Immature natural killer cell (primary cell): Measurements from ENCODE around the gene TXNDC5. TPM values are rescaled to one million over a fixed set of nuclear protein-coding genes. Genes with fewer than 3 reads are reported as not detected.

Source experiments
- DNase-seq, 3 donors: peaks; one replicate each; pipeline ENCODE4 v3.0.0; 2022; ENCODE audit warnings: mixed read lengths in 1 of 3
- H3K27ac Mint-ChIP-seq, 6 donors: one replicate each; pipeline ENCODE4 v1.8.0; 2020; ENCODE audit warnings: mixed read lengths in 6 of 6, mild to moderate bottlenecking in 5 of 6, inconsistent platforms in 4 of 6, moderate library complexity in 3 of 6
- H3K27me3 Mint-ChIP-seq, 3 donors: one replicate each; pipeline ENCODE4 v1.8.0; 2020 to 2021; ENCODE audit warnings: low read depth in 3 of 3, mild to moderate bottlenecking in 3 of 3, mixed read lengths in 3 of 3, moderate library complexity in 3 of 3, inconsistent platforms in 1 of 3
- H3K36me3 Mint-ChIP-seq, 3 donors: one replicate each; pipeline ENCODE4 v1.8.0; 2020; ENCODE audit warnings: mixed read lengths in 3 of 3, inconsistent platforms in 2 of 3, mild to moderate bottlenecking in 2 of 3
- H3K4me1 Mint-ChIP-seq, 2 donors: one replicate each; pipeline ENCODE4 v1.8.0; 2020; ENCODE audit warnings: inconsistent platforms in 2 of 2, mild to moderate bottlenecking in 2 of 2, mixed read lengths in 2 of 2, moderate library complexity in 1 of 2
- H3K4me3 Mint-ChIP-seq, 5 donors: one replicate each; pipeline ENCODE4 v1.8.0; 2020; ENCODE audit warnings: mild to moderate bottlenecking in 5 of 5, mixed read lengths in 5 of 5, inconsistent platforms in 3 of 5, moderate library complexity in 3 of 5
- H3K9me3 Mint-ChIP-seq, 6 donors: one replicate each; pipeline ENCODE4 v1.8.0; 2020; ENCODE audit warnings: mild to moderate bottlenecking in 6 of 6, mixed read lengths in 6 of 6, inconsistent platforms in 4 of 6, moderate library complexity in 3 of 6
- polyA plus RNA-seq, 3 donors: library from polyadenylated mRNA; unstranded; fragments of 300-500 nt; fragmentation: Illumina TruSeq; gene quantifications; one replicate each; pipeline ENCODE4 v1.2.3, GENCODE V29; 2021

TXNDC5 gene
- polyA plus RNA-seq, 3 donors from 2014 or later, result 16.4 to 25.4 (median 24.3) TPM

DNA sequence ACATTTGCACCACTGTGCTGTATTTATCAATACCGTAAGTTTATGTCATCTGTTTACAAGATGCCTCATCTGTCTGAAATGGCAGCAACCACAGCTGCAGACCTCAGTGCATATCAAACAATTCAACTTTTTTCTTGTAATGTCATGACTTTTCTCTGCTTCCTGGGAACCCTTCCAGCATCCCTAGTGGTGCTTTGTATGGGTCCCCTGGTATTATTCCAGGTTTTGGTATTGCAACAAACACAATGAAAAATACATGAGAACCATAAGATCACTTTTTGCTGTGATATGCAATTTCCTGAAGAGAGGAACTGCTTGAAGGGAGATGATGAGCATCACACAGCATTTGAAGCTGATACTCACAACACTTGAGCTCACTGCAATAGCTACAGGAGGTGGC is 12.0 kb upstream of the TXNDC5 start:
- peaks cover 3 to 15% (median 4%) of the 10 kb centered on the region in 6 donors for H3K9me3 Mint-ChIP-seq
- H3K4me1 Mint-ChIP-seq, result no peaks in the 10 kb centered on the region

GRCh38 chr6:7921632-7922092 is 11.1 kb upstream of the TXNDC5 start:
- Mint-ChIP-seq H3K4me1 (no peaks in the 10 kb centered on the region), H3K27me3 (peaks cover 2 to 8% (median 3%) of the 10 kb centered on the region in 3 donors), H3K9me3 (peaks cover 1 to 15% (median 4%) of the 10 kb centered on the region in 6 donors), H3K27ac (no peak overlapping the region), H3K36me3 (peaks cover 0 to 8% (median 3%) of the 10 kb centered on the region in 3 donors), H3K4me3 (no peak overlapping the region)
- no peak for DNase-seq

More for the DNA sequence above, 12.0 kb upstream of the TXNDC5 start:
- no peak for DNase-seq
- Mint-ChIP-seq H3K27me3 (peaks cover 2 to 8% (median 3%) of the 10 kb centered on the region in 3 donors), H3K27ac (no peak overlapping the region), H3K4me3 (no peak overlapping the region), H3K36me3 (peaks cover 0 to 8% (median 3%) of the 10 kb centered on the region in 3 donors)

DNA sequence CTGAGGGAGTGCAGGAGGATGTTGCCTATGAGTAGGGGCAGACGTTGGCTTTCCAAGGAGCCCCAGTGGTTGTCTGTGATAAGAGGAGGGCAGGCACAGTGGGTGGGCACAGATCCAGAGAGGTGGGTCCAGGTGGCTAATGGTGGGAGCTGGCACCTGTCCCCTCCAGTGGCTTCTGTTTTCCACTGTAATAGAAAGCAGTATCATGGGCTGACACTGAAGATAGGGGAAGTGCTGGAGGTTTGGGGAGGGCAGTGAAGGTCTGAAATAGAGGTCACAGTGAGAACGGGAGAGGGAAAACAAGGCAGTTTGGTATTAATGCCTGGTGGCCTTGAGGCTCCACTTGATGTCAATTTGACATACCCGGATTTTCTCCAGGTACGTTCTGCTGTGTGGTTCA is 10.5 kb upstream of the TXNDC5 start:
- Mint-ChIP-seq H3K4me3 (no peak overlapping the region), H3K4me1 (no peaks in the 10 kb centered on the region), H3K27me3 (peaks cover 2 to 5% (median 4%) of the 10 kb centered on the region in 3 donors), H3K36me3 (peaks cover 0 to 8% (median 3%) of the 10 kb centered on the region in 3 donors), H3K9me3 (peaks cover 1 to 15% (median 3%) of the 10 kb centered on the region in 6 donors), H3K27ac (no peak overlapping the region)
- DNase-seq, result no peak

DNA sequence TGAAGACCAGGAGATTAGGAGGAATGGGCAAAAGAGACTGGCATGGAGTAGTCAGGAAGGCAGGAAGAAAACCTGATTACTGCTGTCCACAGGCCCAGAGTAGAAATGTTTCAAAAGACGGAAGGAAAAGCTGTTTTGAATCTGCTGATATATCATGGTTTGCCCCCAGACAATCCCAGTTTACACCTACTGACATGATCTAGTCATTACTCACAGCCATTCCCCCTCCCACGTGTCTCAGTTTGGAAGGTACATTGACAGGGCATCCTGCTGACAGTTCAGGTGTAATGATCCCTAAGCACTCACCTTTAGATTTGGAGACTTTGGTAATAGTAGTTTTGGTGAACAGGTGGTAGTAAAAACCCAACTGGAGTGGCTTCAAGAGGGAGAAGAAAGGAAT is 9.8 kb upstream of the TXNDC5 start:
- no peak overlapping the region for H3K4me3 Mint-ChIP-seq
- H3K27me3 Mint-ChIP-seq, result peaks cover 2 to 5% (median 3%) of the 10 kb centered on the region in 3 donors
- H3K9me3 Mint-ChIP-seq, result peaks cover 0 to 13% (median 2%) of the 10 kb centered on the region in 6 donors
- no peak overlapping the region for H3K27ac Mint-ChIP-seq
- DNase-seq, result no peak
- no peaks in the 10 kb centered on the region for H3K4me1 Mint-ChIP-seq
- H3K36me3 Mint-ChIP-seq, result peaks cover 0 to 6% (median 2%) of the 10 kb centered on the region in 3 donors

DNA sequence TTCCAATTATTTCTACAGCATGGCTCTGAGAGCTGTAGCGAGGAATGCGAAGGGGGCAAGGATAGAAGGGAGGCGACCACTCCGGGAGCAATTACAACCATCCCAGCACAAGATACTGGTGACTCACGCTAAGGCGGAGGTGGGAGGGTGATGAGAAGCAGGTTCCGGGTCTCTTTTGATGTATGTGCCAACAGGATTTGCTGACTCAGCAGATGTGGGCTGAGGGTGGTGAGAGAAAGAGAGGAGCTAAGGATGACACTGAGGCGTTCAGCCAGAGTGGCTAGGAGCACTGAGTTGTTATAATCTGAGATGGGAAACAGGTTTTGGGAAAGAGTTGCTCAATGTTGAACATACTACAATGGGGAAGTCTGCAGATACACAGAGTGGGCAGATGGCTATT is 9.3 kb upstream of the TXNDC5 start:
- no peak overlapping the region for H3K4me3 Mint-ChIP-seq
- DNase-seq, result no peak
- H3K27me3 Mint-ChIP-seq, result peaks cover 2 to 3% (median 2%) of the 10 kb centered on the region in 3 donors
- no peak overlapping the region for H3K27ac Mint-ChIP-seq
- no peaks in the 10 kb centered on the region for H3K4me1 Mint-ChIP-seq
- peaks cover 0 to 8% (median under 1%) of the 10 kb centered on the region in 6 donors for H3K9me3 Mint-ChIP-seq
- H3K36me3 Mint-ChIP-seq, result peaks cover 0 to under 1% (median 0%) of the 10 kb centered on the region in 3 donors

DNA sequence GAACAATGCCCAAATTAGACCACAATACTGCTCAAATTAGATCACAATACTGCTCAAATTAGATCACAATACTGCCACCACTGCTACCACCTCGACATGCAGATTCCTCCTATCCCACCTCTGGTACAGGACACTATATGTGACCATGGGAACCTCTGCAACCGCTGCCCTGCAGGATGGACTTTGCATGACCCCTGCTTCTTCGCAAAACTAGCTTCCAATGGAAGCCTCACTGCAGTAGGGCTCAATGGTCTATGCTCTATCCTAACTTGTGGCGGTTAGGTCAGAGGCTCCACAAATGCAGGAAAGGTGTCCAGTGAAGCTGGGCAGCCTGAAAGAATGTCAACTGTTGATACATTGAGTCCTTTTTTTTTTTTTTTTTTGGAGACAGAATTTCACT is 7.8 kb upstream of the TXNDC5 start:
- Mint-ChIP-seq H3K27ac (no peak overlapping the region), H3K4me3 (no peak overlapping the region), H3K27me3 (peaks cover 0 to 2% (median 0%) of the 10 kb centered on the region in 3 donors), H3K36me3 (no peaks in the 10 kb centered on the region), H3K9me3 (no peaks in the 10 kb centered on the region), H3K4me1 (no peaks in the 10 kb centered on the region)
- no peak for DNase-seq

GRCh38 chr6:7917729-7918128 is 7.1 kb upstream of the TXNDC5 start:
- no peaks in the 10 kb centered on the region for H3K36me3 Mint-ChIP-seq
- H3K4me1 Mint-ChIP-seq, result no peaks in the 10 kb centered on the region
- DNase-seq, result no peak
- H3K27me3 Mint-ChIP-seq, result peaks cover 0 to 2% (median 0%) of the 10 kb centered on the region in 3 donors
- H3K4me3 Mint-ChIP-seq, result no peak overlapping the region
- no peaks in the 10 kb centered on the region for H3K9me3 Mint-ChIP-seq
- no peak overlapping the region for H3K27ac Mint-ChIP-seq

GRCh38 chr6:7916959-7917358 is 6.4 kb upstream of the TXNDC5 start:
- Mint-ChIP-seq H3K27me3 (peaks cover 0 to 2% (median 0%) of the 10 kb centered on the region in 3 donors), H3K4me3 (no peak overlapping the region), H3K27ac (no peak overlapping the region), H3K36me3 (no peaks in the 10 kb centered on the region), H3K9me3 (no peaks in the 10 kb centered on the region), H3K4me1 (no peaks in the 10 kb centered on the region)
- no peak for DNase-seq

DNA sequence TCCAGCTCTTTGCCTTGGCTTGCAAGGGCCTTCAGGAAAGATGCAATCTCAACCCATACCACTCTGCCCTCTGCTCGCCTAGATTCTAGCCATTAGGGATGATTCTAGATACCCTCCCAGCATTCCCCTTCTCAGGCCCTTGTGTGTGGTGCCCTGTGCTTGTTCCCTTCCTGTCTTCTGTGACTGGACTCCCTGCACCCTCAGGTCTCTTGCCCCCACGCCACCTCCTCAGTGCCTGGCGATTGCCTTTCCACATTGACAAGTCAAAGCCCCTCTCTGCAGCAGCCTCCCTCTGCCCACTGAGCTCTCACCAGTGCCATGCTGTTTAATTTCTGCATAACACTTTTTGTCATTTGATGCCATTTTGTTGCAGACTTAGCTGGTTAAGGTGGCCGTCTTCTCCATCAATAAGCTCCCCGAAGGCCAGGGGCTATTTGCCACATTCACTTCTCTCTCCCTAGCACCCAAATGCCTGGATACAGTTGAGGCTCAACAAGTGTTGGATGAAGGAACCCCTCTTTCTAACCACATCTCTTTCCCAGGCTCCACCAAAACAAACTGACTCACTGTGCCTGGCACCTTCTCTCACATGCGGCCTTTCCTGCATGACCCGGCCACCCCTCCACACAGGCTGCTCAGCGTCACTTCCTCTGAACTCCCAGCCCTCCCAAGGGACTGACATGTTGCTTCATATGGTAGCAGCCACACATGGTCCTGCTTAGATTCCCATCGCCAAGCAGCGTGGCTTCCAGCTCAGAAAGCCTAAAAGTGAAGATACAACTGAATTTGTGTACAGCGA is 4.6 kb upstream of the TXNDC5 start:
- Mint-ChIP-seq H3K4me1 (peaks cover 0 to 3% of the 10 kb centered on the region in 2 donors), H3K27me3 (peaks cover 0 to 2% (median 0%) of the 10 kb centered on the region in 3 donors), H3K27ac (no peak overlapping the region), H3K4me3 (no peak overlapping the region), H3K9me3 (no peaks in the 10 kb centered on the region), H3K36me3 (no peaks in the 10 kb centered on the region)
- no peak for DNase-seq

DNA sequence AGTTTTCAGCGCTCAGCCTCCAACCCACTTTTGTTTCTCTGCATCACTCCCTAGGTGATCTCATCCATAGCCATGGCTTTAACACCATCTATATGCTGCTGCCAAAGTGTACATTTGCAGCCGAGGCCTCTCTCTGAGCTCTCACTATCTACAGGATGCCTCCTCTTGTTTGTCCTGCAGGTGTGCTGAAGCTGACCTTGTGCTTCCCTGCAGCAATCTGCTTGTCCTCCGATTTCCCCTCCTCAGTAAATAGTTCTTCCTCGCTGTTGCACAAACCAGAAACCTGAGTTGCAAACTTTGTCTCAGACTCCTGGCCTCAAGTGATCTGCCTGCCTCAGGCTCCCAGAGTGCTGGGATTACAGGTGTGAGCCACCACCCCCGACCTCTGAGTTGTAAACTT is 3.7 kb upstream of the TXNDC5 start:
- DNase-seq, result no peak
- Mint-ChIP-seq H3K27me3 (peaks cover 0 to 2% (median 0%) of the 10 kb centered on the region in 3 donors), H3K36me3 (no peaks in the 10 kb centered on the region), H3K4me3 (no peak overlapping the region), H3K4me1 (peaks cover 4 to 5% of the 10 kb centered on the region in 2 donors), H3K27ac (no peak overlapping the region), H3K9me3 (no peaks in the 10 kb centered on the region)

DNA sequence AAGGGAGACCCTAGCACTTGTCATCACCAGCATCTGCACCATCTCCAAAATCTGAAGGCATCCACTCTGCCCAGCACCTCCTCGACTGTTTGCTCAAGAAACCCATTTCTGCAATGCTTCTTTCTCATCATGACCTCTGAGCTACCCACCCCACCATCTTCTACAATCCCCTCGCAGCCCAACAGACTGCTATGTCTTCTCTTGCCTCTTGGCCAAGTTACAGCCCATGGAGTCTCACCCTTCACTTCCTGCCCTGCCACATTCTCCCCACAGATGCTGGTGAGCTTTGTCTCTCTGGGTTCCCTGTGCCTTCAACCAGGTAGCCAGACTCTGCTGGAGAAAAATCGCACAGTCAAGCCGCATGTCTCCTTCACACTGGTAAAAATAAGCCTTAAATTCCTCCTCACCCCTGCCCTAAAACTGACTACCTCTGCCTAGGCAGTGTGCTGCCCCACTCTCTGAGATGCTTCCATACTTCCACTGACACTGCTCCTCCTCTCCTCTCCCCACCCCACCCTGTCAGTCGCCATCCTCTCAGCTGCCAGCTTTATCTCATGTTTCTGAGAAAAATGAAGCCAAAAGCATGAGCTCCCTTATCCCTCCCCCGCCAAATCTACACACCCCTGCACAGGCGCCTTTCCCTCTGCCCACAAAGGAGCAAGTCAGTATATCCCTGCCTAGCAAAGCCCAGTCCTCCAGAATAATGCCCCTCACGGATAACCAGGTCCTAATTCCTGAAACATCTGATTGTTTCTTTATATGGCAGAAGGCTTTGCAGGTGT is 2.3 kb upstream of the TXNDC5 start:
- H3K9me3 Mint-ChIP-seq, result no peaks in the 10 kb centered on the region
- peaks cover 0 to 4% (median 1%) of the 10 kb centered on the region in 3 donors for H3K27me3 Mint-ChIP-seq
- no peak overlapping the region for H3K4me3 Mint-ChIP-seq
- DNase-seq, result no peak
- no peak overlapping the region for H3K27ac Mint-ChIP-seq
- H3K36me3 Mint-ChIP-seq, result no peaks in the 10 kb centered on the region
- H3K4me1 Mint-ChIP-seq, result peaks cover 8 to 9% of the 10 kb centered on the region in 2 donors

GRCh38 chr6:7912024-7912423 is 1.4 kb upstream of the TXNDC5 start:
- no peaks in the 10 kb centered on the region for H3K9me3 Mint-ChIP-seq
- no peaks in the 10 kb centered on the region for H3K36me3 Mint-ChIP-seq
- no peak overlapping the region for H3K4me3 Mint-ChIP-seq
- H3K4me1 Mint-ChIP-seq, result peaks cover 8 to 9% of the 10 kb centered on the region in 2 donors
- H3K27me3 Mint-ChIP-seq, result peaks cover 0 to 4% (median 1%) of the 10 kb centered on the region in 3 donors
- no peak for DNase-seq
- no peak overlapping the region for H3K27ac Mint-ChIP-seq

GRCh38 chr6:7911345-7911725 is 747 bp upstream of the TXNDC5 start:
- H3K27me3 Mint-ChIP-seq, result peaks cover 0 to 4% (median 1%) of the 10 kb centered on the region in 3 donors
- no peaks in the 10 kb centered on the region for H3K36me3 Mint-ChIP-seq
- H3K27ac Mint-ChIP-seq, result no peak overlapping the region
- no peaks in the 10 kb centered on the region for H3K9me3 Mint-ChIP-seq
- peaks cover 8 to 9% of the 10 kb centered on the region in 2 donors for H3K4me1 Mint-ChIP-seq
- no peak for DNase-seq
- H3K4me3 Mint-ChIP-seq, result peak overlapping the region in 1 of 5 donors; percentile 83

GRCh38 chr6:7910298-7910653 is 312 bp downstream of the TXNDC5 start:
- Mint-ChIP-seq H3K9me3 (no peaks in the 10 kb centered on the region), H3K4me3 (no peak overlapping the region), H3K27me3 (peaks cover 0 to 3% (median 1%) of the 10 kb centered on the region in 3 donors), H3K36me3 (peaks cover 0 to under 1% (median 0%) of the 10 kb centered on the region in 3 donors), H3K27ac (no peak overlapping the region), H3K4me1 (peaks cover 8 to 9% of the 10 kb centered on the region in 2 donors)
- DNase-seq, result no peak
